Breast epithelium (tissue), 3 donors: ENCODE results near the gene ABCA3.
"Not testable (repeated sequence)": the region's sequence is repeated elsewhere in the genome, so short reads cannot be mapped to it uniquely, and the experiment has no call there.

Experiments used
- POLR2A ChIP-seq: fragments of 450-650 bp; IDR thresholded peaks from one replicate; pipeline ENCODE4 v1.6.1; 2016; ENCODE audit warnings: antibody characterized with exemption, mild to moderate bottlenecking, moderate library complexity
- TF ChIP-seq, protein P1 (sequence below), 3 donors: fragments of 450-650 bp; IDR thresholded peaks; one replicate each; pipeline ENCODE4 v1.5.1; 2016 to 2017; ENCODE audit warnings: antibody characterized with exemption in 3 of 3, mild to moderate bottlenecking in 3 of 3, moderate library complexity in 3 of 3

DNA sequence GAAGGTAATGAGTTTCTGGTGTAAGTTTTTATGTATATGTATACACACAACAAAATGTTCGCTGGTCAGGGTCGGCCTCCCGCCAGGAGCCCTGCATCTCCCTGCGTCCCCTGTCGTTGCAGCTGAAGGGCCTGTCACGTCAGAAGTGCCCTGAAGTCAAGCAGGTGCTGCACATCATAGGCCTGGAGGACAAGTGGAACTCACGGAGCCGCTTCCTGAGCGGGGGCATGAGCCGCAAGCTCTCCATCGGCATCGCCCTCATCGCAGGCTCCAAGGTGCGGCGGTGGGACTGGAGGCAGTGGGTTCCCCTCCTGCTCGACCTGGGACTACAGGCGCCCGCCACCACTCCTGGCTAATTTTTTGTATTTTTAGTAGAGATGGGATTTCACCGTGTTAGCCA is 45.5 kb upstream of the ABCA3 start:
- TF ChIP-seq POLR2A: not testable (repeated sequence)
- TF ChIP-seq, protein P1, sequence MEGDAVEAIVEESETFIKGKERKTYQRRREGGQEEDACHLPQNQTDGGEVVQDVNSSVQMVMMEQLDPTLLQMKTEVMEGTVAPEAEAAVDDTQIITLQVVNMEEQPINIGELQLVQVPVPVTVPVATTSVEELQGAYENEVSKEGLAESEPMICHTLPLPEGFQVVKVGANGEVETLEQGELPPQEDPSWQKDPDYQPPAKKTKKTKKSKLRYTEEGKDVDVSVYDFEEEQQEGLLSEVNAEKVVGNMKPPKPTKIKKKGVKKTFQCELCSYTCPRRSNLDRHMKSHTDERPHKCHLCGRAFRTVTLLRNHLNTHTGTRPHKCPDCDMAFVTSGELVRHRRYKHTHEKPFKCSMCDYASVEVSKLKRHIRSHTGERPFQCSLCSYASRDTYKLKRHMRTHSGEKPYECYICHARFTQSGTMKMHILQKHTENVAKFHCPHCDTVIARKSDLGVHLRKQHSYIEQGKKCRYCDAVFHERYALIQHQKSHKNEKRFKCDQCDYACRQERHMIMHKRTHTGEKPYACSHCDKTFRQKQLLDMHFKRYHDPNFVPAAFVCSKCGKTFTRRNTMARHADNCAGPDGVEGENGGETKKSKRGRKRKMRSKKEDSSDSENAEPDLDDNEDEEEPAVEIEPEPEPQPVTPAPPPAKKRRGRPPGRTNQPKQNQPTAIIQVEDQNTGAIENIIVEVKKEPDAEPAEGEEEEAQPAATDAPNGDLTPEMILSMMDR (IDR thresholded peaks at IDR 0.05): not testable (repeated sequence)
